HCT116 (cell line): Measurements from ENCODE around the gene SPIRE1.

ENCODE experiments used
- CTCF ChIP-seq, 3 experiments: fragments of 200-600 bp in 1 of 3; sonication (generic) in 1 of 3; IDR thresholded peaks in 2 of 3; conservative IDR thresholded peaks in 1 of 3; 2 replicates each; pipeline ENCODE4 v1.5.1; 2012 to 2017; ENCODE audit warnings: low read depth in 2 of 3, low read length in 2 of 3, antibody characterized with exemption in 1 of 3, borderline replicate concordance in 1 of 3, control low read depth in 1 of 3, mild to moderate bottlenecking in 1 of 3, mixed read lengths in 1 of 3, mixed run types in 1 of 3, moderate library complexity in 1 of 3; ENCODE audit not compliant: insufficient read depth in 1 of 3
- ZNF274 ChIP-seq: fragments of 200-500 bp; sonication (Bioruptor generic); IDR thresholded peaks from 2 replicates; pipeline ENCODE4 v1.6.1; 2014; ENCODE audit warnings: mild to moderate bottlenecking, low read depth, low read length, inconsistent platforms

DNA sequence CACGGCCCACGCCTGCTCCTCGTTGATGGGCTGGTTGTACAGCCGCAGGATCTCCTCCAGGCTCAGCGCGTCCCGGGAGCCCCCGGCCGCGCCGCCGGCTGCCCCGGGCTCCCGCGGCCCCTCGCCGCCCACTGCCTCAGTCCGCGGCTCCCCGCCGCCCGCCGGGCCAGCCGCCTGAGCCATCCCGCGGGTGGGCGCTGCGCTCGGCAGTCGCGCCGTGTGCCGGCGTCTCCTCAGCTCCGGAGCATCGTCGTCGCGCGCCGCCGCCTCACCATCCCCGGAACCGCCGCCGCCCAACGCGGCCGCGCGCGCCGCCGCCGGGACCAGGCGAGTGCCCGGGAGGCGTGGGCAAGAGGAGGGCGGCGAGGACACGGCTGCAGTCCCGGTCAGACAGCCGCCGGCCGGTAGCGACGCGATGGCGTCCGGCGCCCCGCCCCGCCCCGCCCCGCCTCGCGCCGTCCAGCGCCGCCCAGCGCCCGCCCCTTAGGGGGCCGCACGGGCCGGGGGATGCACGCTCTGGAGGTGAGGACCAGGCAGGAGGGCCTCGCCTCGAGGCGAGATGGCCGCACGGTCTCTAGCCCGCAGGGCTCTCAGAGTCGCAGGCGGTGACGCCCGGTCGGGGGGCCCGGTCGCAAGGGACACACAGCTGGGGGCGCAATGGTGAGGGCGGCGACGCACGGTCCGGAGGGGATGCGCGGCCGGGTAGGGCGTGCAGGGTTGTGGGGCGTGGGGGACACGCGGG is at the start of gene SPIRE1:
- TF ChIP-seq ZNF274 (no peak), CTCF (IDR thresholded peaks at IDR 0.05 in 2 of 3, conservative IDR thresholded peaks at IDR 0.05 in 1 of 3; ENCODE audit: borderline replicate concordance in 1 of 3, insufficient read depth in 1 of 3, low read depth in 2 of 3, low read length in 2 of 3) (no peak)
